Gastroesophageal sphincter (tissue), 3 donors: ENCODE results near the gene ACBD6.

ENCODE experiments used
- CTCF ChIP-seq, 4 experiments: fragments of 200-600 bp in 2 of 4; fragments of 450-650 bp in 2 of 4; sonication (generic) in 1 of 4; IDR thresholded peaks; one replicate each; pipeline ENCODE4 v1.5.1; 2017 to 2019; ENCODE audit warnings: antibody characterized with exemption in 4 of 4, mild to moderate bottlenecking in 2 of 4, moderate library complexity in 2 of 4
- POLR2AphosphoS5 ChIP-seq: sonication (generic); formaldehyde crosslinking; IDR thresholded peaks from one replicate; pipeline ENCODE4 v1.6.1; 2017; ENCODE audit warnings: antibody characterized with exemption

- TF ChIP-seq CTCF (IDR thresholded peaks at IDR 0.05): no peak
- no peak for TF ChIP-seq POLR2AphosphoS5
These were observed 254.2 kb downstream of the ACBD6 start for GRCh38 chr1:180248176-180248575.
